Activated CD4-positive, alpha-beta T cell treated with anti-CD3 and anti-CD28 coated beads for 48 hours (primary cell): ENCODE results near the gene ZNF787.

Source experiments
- DNase-seq: peaks from one replicate; pipeline ENCODE4 v3.0.0-alpha.2; 2020

ZNF787 gene

GRCh38 chr19:56085571-56086275 lies 35.4 kb downstream of the ZNF787 start:
- DNase-seq: no peak

- no peak for DNase-seq
Measured at GRCh38 chr19:56084835-56085536, 36.1 kb downstream of the ZNF787 start.

GRCh38 chr19:56083668-56084067 lies 37.4 kb downstream of the ZNF787 start:
- DNase-seq: no peak

GRCh38 chr19:56080669-56081401 lies 40.3 kb downstream of the ZNF787 start:
- DNase-seq: peak; percentile 86

GRCh38 chr19:56079609-56080008 lies 41.5 kb downstream of the ZNF787 start:
- no peak for DNase-seq

GRCh38 chr19:56076498-56076897 lies 44.6 kb downstream of the ZNF787 start:
- peak; percentile 59 for DNase-seq

GRCh38 chr19:56071151-56071550 lies 49.9 kb downstream of the ZNF787 start:
- no peak for DNase-seq

- DNase-seq: no peak
Measured at GRCh38 chr19:56069642-56070041, 51.5 kb downstream of the ZNF787 start.

GRCh38 chr19:56066152-56067023 lies 54.7 kb downstream of the ZNF787 start:
- peak; percentile 75 for DNase-seq

GRCh38 chr19:56053596-56053995 lies 67.5 kb downstream of the ZNF787 start:
- DNase-seq: no peak
